GM18907 (cell line): ENCODE measurements around the gene TAF6L.
A peak's percentile ranks its signal among the peaks of the same experiment; 100 is the strongest.
"Not testable (repeated sequence)": the region's sequence is repeated elsewhere in the genome, so short reads cannot be mapped to it uniquely, and the experiment has no call there.

Source experiments
- ATAC-seq: cut with Tn5 transposase; IDR thresholded peaks from one replicate; pipeline ENCODE4 v1.9.1; 2021; ENCODE audit warnings: mild to moderate bottlenecking, moderate library complexity; ENCODE audit not compliant: unreplicated experiment

The TAF6L gene

GRCh38 chr11:62757846-62758788, 13.1 kb upstream of the TAF6L start:
- no peak for ATAC-seq

GRCh38 chr11:62760867-62761227, 10.3 kb upstream of the TAF6L start:
- ATAC-seq: not testable (repeated sequence)

DNA sequence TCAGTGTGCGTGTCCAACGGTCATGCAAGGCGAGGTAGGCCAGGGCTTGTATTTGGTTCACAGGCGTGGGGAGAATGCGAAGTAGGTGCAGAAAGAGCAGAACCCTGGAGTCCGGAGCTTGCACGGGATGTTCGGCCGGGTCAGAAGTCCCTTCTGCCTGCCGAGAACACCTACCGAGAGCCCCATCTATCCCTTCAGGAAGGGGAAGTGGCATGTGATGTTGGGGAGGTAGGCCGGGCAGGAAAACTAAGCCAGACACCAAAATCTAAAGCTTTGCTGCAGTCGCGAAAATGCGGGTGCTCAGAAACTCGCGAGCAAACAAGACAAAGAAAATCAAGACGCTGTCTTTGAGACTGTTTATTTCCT, 435 bp upstream of the TAF6L start:
- peak; percentile 12 for ATAC-seq

GRCh38 chr11:62774407-62774806, 3.2 kb downstream of the TAF6L start:
- ATAC-seq: no peak

DNA sequence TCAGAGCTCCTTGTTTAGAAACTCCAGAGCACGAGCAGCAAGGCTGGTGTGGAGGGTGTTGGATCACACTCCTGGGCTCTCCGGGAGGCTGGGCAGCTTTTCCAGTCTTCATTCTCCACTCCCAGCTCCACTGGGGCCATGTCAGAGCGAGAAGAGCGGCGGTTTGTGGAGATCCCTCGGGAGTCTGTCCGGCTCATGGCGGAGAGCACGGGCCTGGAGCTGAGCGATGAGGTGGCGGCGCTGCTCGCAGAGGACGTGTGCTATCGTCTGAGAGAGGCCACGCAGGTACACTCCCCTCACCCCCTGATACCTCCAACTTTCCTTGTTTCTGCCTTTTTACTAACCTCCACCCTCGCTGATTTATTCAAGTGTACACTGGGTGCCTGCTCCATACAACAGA, 4.5 kb downstream of the TAF6L start:
- ATAC-seq: no peak

DNA sequence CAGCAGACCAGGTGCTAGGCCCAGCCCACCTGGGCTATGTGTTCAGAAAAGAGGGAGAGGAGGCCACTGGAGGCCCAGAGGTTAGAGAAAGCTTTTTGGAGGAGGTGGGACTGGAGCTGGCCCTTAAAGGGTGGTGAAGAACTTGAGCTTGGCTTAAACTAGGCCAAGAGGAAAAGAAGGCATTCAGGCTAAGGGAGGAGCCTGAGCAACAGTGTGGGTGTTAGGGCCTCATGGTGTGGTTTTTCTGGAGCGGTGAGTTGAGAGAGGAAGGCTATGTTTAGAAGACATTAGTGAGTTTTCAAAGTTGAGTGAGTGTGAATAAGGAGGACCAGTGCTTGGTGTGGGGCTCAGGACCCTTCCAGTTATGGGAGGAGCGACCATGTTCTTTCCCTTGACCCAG, 6.2 kb downstream of the TAF6L start:
- no peak for ATAC-seq

GRCh38 chr11:62778441-62778840, 7.2 kb downstream of the TAF6L start:
- no peak for ATAC-seq

DNA sequence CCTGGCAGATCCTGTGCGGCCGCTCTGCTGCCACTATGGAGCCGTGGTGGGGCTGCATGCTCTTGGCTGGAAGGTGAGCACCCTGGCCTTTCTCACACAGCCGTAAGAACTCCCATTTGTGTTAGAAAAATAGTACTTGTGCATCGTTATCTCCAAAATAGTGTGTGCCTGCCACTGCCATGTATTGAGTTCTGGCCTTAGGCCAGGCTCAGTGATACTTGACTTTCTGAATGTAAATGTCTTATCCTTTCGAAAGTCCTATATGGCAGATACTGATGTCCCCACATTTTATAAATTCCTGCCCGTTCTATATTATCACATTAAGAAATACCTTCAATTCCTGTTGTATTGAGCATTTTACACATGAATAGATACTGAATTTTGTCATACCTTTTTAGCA, 11.6 kb downstream of the TAF6L start:
- ATAC-seq: no peak

DNA sequence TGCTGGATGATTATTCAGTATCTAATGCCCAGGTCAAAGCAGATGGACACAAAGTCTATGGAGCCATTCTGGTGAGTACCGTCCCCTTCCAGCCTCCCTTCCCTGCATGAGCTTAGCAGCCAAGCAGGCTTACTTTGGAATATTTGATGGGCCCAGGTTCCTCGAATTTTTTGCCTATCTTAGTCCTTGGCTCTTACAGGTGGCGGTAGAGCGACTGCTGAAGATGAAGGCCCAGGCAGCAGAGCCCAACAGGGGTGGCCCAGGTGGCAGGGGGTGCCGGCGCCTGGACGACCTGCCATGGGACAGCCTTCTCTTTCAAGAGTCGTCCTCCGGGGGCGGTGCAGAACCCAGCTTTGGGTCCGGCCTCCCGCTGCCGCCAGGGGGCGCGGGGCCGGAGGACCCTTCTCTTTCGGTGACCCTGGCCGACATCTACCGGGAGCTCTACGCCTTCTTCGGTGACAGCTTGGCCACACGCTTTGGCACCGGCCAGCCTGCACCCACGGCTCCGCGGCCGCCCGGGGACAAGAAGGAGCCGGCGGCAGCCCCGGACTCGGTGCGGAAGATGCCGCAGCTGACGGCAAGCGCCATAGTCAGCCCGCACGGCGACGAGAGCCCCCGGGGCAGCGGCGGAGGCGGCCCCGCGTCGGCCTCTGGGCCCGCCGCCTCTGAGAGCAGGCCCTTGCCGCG, 15.3 kb downstream of the TAF6L start:
- ATAC-seq: peak; percentile 69

DNA sequence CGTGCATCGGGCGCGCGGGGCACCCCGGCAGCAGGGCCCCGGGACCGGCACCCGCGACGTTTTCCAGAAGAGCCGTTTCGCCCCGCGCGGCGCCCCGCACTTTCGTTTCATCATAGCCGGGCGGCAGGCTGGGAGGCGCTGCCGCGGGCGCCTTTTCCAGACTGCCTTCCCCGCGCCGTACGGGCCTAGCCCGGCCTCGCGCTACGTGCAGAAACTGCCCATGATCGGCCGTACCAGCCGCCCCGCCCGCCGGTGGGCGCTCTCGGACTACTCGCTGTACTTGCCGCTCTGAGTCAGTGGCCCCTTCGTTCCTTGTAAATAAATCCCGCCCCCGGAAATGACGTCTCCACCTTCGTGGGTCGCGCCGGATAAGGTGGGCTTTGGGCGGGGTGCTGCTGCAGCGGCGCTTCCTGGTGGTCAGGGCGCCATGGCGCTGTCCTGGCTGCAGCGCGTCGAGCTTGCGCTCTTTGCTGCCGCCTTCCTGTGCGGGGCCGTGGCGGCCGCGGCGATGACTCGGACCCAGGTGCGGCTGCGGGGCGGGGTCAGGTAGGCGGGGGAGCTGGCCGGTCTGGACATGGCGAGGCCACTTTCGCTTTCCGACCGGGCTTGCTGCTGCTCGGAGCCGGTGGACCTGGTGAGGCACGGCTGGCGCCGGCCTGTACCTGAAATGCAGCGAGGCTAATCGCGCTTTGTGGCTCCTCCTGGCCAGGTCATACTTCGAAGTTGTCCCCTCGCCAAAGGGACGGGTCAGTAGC, 16.0 kb downstream of the TAF6L start, which contains the start of gene TMEM179B:
Gene TMEM179B, plus strand, starts transcription at position 398 of the 755 bp plus-strand sequence. Its CDS starts 30 bp downstream, at position 428.
- ATAC-seq: peak; percentile 62

- ATAC-seq: no peak
Measured at GRCh38 chr11:62788991-62789390, 17.8 kb downstream of the TAF6L start.

DNA sequence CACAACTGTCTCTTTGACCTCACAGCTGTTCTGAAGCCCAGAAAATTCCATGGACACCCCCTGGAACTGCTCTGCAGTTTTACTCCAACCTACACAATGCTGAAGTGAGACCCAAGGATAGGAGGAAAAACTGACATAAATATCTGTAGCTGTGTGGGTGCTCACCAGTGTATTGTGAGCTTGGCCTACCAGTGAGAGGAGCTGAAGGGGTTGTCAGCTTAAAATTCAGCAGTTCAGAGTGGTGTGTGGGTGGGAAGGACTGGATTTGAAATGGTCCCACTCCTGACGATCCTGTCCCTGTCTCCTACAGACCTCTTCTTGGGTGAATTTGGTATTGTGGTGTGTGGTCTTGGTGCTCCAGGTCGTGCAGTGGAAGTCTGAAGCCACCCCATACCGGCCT, 18.4 kb downstream of the TAF6L start:
- no peak for ATAC-seq

- ATAC-seq: peak; percentile 69
Measured at GRCh38 chr11:62791501-62792201, 20.5 kb downstream of the TAF6L start, which contains the start of gene TMEM223. Gene TMEM223 (minus strand): TSS chr11:62792006. CDS start chr11:62791994, 12 bp downstream.

DNA sequence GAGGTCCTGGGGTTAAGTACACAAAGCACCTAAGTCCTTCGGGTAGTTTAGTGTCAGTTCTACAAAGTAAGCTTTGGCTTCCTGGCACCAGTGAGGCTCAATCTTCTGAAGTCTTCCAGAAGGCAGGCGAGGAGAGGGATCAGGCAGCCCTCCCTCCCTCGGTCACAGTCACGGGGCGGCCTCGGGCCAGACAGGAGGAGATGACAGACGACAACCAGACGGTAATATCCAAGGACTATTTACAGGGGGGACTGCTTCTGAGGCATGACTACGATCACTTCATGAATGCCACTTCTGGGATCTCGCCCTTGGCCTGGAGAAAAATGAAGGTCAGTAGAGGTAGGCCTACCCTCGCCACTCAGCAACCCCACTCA, 21.0 kb downstream of the TAF6L start:
- no peak for ATAC-seq

- no peak for ATAC-seq
Measured at GRCh38 chr11:62794201-62794775, 23.1 kb downstream of the TAF6L start.

DNA sequence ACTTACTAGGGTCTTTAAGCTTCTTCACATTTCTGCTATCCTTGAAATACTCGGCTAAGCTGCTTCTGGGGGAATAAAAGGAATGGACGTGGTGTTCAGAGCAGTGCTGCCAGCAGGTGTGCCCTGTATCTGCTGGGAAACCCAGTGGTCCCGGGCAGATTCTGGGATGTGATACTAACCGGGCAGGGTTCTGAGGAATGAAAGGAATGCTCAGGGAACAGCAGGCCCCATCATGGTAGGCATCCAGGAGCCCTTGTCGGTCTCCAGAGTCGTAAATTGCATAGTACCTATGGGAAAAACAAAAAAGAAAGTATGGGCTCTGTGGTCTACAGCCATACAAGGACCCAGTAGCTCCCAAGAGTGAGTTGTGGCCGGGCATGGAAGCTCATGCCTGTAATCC, 25.1 kb downstream of the TAF6L start:
- no peak for ATAC-seq

GRCh38 chr11:62799486-62799885, 28.3 kb downstream of the TAF6L start:
- no peak for ATAC-seq

DNA sequence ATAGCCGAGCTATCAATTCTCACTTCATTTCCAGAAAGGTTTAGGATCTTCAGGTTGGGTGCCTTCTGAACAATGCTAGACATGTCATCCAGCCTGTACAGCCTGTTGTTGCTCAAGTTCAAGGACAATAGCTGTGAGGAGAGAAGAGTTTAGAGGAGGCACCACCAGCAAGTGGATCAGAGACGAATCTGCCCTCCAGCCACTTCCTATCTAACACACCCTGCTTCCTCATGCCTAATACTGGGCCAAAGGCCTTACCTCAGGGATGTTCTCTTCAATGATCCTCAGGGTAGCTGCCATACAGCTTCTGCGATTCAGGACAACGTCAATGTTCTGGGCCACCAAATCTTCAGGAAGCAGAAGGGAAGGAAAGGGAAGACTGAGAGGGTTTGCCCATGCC, 29.9 kb downstream of the TAF6L start:
- no peak for ATAC-seq

- ATAC-seq: peak; percentile 1
Measured at GRCh38 chr11:62804310-62805075, 33.3 kb downstream of the TAF6L start.
